Osteocyte (in vitro differentiated cells): Measurements from ENCODE around the gene ZNF428. TPM values are rescaled to one million over a fixed set of nuclear protein-coding genes. Genes with fewer than 3 reads are reported as not detected.

Source experiments
- DNase-seq: peaks from one replicate; pipeline ENCODE4 v3.0.0; 2021; ENCODE audit warnings: mixed read lengths; ENCODE audit not compliant: unreplicated experiment; ENCODE audit errors: extremely low spot score
- H3K27ac Mint-ChIP-seq: one replicate; pipeline ENCODE4 v1.8.0; 2021; ENCODE audit warnings: mild to moderate bottlenecking, mixed read lengths; ENCODE audit not compliant: unreplicated experiment
- H3K27me3 Mint-ChIP-seq: one replicate; pipeline ENCODE4 v1.8.0; 2021; ENCODE audit warnings: mixed read lengths; ENCODE audit not compliant: unreplicated experiment
- H3K36me3 Mint-ChIP-seq: one replicate; pipeline ENCODE4 v1.8.0; 2021; ENCODE audit warnings: mixed read lengths; ENCODE audit not compliant: unreplicated experiment
- H3K4me1 Mint-ChIP-seq: one replicate; pipeline ENCODE4 v1.8.0; 2021; ENCODE audit warnings: mixed read lengths; ENCODE audit not compliant: unreplicated experiment
- H3K4me3 Mint-ChIP-seq: one replicate; pipeline ENCODE4 v1.8.0; 2021; ENCODE audit warnings: mild to moderate bottlenecking, moderate library complexity, mixed read lengths; ENCODE audit not compliant: unreplicated experiment
- H3K9me3 Mint-ChIP-seq: one replicate; pipeline ENCODE4 v1.8.0; 2021; ENCODE audit warnings: mixed read lengths; ENCODE audit not compliant: unreplicated experiment
- total RNA-seq: library from RNA; stranded (reverse); gene quantifications from 2 replicates; pipeline ENCODE4 v1.2.1, GENCODE V29; 2021
- TF ChIP-seq, protein P1 (sequence below): fragments of 200-600 bp; sonication (generic); IDR thresholded peaks from 2 replicates; pipeline ENCODE4 v1.5.0; 2021; ENCODE audit warnings: antibody characterized with exemption, mild to moderate bottlenecking, moderate library complexity

ZNF428 gene
- total RNA-seq, 1 donor from 2014 or later = 74.1 TPM

DNA sequence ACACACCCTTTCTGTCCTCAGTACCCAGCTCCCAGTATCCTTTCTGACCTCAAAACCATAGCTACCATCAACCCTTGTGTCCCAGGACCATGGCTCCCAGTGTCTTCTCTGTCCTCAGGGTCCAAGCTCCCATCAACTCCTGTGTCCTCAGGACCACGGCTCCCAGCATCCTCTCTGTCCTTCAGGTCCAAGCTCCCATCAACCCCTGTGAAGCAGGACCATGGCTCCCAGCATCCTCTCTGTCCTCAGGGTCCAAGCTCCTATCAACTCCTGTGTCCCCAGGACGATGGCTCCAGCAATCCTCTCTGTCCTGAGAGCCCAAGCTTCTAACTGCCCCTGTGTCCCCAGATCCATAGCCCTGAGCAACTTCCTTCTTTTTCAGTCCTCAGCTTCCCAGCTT lies 21.9 kb upstream of the ZNF428 start:
- no peaks in the 10 kb centered on the region for H3K9me3 Mint-ChIP-seq
- no peak overlapping the region for H3K27ac Mint-ChIP-seq
- H3K4me3 Mint-ChIP-seq = peak overlapping the region; percentile 56
- peaks cover 28% of the 10 kb centered on the region for H3K27me3 Mint-ChIP-seq
- no peak for DNase-seq
- H3K36me3 Mint-ChIP-seq = peaks cover 5% of the 10 kb centered on the region
- TF ChIP-seq, protein P1, sequence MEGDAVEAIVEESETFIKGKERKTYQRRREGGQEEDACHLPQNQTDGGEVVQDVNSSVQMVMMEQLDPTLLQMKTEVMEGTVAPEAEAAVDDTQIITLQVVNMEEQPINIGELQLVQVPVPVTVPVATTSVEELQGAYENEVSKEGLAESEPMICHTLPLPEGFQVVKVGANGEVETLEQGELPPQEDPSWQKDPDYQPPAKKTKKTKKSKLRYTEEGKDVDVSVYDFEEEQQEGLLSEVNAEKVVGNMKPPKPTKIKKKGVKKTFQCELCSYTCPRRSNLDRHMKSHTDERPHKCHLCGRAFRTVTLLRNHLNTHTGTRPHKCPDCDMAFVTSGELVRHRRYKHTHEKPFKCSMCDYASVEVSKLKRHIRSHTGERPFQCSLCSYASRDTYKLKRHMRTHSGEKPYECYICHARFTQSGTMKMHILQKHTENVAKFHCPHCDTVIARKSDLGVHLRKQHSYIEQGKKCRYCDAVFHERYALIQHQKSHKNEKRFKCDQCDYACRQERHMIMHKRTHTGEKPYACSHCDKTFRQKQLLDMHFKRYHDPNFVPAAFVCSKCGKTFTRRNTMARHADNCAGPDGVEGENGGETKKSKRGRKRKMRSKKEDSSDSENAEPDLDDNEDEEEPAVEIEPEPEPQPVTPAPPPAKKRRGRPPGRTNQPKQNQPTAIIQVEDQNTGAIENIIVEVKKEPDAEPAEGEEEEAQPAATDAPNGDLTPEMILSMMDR = no peak
- H3K4me1 Mint-ChIP-seq = peaks cover 14% of the 10 kb centered on the region

GRCh38 chr19:43640424-43640757 lies 21.0 kb upstream of the ZNF428 start:
- Mint-ChIP-seq H3K4me3 (peak overlapping the region; percentile 71), H3K36me3 (no peaks in the 10 kb centered on the region), H3K27me3 (peaks cover 28% of the 10 kb centered on the region), H3K4me1 (peaks cover 15% of the 10 kb centered on the region), H3K27ac (no peak overlapping the region), H3K9me3 (no peaks in the 10 kb centered on the region)
- DNase-seq = no peak
- TF ChIP-seq, protein P1 = no peak

DNA sequence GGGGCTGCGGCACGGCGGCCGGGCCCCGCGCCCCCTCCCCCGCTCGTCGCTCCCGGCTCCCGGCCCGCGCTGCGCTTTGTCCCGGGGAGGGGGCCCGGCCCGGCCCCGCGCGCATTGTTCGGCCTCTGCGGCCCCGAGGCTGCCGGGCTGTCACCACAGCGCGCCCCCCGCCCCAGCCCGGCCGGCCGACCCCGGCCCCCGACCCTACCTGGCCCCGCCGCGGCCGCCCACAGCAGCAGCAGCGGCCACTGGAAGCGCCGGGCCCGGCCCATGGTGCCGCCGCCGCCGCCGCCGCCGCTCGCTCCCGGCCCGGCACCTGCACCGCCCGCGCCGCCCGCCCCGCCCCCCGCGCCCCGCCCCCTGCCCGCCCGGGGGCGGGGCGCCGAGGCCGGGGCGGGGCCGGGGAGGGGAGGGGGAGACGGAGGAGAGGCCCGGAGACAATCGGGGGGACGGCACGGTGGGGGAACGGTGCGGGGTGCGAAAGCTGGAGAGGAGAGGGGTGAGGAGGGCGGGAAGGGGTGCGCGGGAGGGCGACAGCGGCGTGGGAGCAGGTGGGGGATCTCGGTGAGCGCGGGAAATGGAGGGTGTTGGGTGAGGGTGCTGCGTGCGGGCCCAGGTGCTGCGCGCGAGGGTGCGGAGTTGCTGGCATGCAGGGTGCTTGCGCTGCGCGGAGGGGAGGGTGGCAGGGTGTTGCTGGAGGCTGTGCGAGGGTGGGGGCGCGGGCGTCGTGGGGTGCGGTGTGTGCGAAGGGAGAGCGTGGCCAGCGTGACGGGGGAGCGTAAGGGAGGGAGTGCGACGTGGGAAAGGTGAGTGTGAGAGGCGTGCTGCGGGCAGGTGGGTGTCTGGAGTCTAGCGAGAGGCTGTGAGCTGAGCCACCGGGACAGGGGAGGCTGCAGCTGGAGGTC lies 20.3 kb upstream of the ZNF428 start, which contains the start of gene CADM4:
TSS of gene CADM4 (minus strand) at position 332 of the 905 bp plus-strand sequence. CDS start at position 272, 60 bp downstream.
- Mint-ChIP-seq H3K27ac (no peak within 1 kb of the TSS), H3K9me3 (no peaks in the 10 kb centered on the region), H3K4me1 (peaks cover 20% of the 10 kb centered on the region), H3K4me3 (peak within 1 kb of the TSS; percentile 77), H3K36me3 (no peaks in the 10 kb centered on the region), H3K27me3 (peaks cover 28% of the 10 kb centered on the region)
- no peak for DNase-seq
- TF ChIP-seq, protein P1 = no peak

DNA sequence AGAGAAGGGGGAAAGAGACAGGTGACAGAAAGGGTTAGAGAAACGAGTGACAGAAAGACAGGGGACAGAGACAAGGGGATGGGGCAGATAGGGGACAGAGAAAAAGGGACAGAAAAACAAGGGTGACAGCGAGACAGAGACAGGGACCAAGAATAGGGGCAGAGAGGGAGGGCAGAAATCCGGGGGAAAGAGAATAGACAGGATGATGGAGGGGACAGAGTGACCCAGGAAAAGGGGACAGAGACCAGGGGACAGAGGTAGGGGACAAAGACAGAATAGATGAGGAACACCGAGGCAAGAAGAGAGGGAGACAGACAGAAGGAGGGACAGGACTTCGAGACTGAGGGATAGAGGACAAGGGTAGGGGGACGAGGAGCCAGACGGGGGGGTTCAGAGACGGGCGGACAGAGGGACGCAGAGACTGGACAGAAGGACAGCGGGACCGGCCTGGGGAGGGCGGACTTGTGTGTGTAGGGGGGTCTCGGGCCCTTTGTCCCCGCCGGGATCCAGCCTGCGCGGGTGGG lies 19.6 kb upstream of the ZNF428 start:
- Mint-ChIP-seq H3K9me3 (no peaks in the 10 kb centered on the region), H3K27ac (no peak overlapping the region), H3K27me3 (peaks cover 28% of the 10 kb centered on the region), H3K4me3 (peak overlapping the region; percentile 77), H3K4me1 (peaks cover 21% of the 10 kb centered on the region), H3K36me3 (no peaks in the 10 kb centered on the region)
- DNase-seq = no peak
- TF ChIP-seq, protein P1 = no peak
